ENCODE results near the gene NR4A2.

Gene NR4A2

GRCh38 chr2:156332534-156333273 is at the start of gene NR4A2:
NR4A2 (minus strand) TSS chr2:156332721; CDS start chr2:156330186, 2,535 bp downstream.
- peak; percentile 86 for DNase-seq

DNA sequence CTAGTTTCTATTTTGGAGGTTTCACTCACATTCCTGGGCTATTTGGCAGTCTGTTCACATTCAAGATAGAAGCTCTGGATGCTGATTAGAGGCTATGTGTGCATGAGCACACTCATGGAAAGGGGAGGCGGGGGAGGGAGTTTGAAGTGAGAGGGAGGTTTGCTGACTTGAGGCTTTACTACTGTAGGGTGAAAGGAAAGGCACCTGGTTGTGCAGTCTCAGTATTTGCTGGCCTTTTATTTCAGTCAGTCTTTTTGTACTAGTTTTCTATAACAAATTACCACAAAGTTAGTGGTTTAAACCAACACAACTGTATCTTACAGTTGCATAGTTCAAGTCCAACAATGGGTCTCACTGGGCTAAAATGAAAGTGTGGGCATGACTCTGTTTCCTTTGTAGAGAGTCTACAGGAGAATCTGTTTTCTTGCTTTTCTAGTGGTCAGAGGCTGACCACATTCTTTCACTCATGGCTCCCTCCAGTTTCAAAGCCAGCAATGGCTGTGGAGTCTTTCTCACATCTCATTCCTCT is 47.7 kb upstream of the NR4A2 start:
- DNase-seq: no peak

DNA sequence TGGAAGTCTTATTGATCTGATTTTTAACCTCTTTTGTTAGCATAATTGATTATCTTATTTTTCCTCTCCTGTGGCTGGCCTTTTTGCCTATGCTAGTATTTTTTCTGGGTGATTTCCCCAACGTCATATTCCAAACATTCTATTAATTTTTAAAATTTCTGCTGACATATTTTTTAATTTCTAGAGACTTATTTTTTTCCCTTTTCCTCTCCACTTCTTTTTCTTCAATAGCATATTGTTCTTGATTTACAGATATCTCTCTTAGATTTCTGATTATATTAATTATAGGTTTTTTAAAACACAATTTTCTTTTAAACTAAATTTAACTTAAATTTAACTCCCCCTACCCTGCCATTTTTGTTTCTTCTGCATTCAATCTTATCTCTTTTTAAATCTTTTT is 47.2 kb upstream of the NR4A2 start:
- DNase-seq: no peak

DNA sequence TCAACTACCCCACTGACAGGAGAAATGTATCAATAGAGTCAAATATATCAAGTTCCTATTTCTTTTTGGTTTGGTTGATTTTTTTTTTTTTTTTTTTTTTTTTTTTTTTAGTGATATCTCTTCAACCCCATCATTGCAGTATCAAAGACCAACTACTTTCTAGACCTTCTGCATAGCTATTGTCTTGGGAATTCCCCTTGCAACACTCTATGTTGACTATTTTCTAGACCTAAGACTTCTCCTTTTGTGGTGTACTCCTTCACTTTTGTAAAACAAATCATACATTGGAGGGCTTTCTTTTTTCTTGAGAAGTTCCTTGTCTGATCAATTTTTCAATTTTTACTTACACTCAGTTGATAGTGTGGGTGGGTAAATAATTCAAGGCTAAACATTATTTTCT is 46.5 kb upstream of the NR4A2 start:
- no peak for DNase-seq

GRCh38 chr2:156366753-156367152 is 34.2 kb upstream of the NR4A2 start:
- DNase-seq: no peak

- no peak for DNase-seq
These were observed 30.6 kb upstream of the NR4A2 start for GRCh38 chr2:156363141-156363540.

DNA sequence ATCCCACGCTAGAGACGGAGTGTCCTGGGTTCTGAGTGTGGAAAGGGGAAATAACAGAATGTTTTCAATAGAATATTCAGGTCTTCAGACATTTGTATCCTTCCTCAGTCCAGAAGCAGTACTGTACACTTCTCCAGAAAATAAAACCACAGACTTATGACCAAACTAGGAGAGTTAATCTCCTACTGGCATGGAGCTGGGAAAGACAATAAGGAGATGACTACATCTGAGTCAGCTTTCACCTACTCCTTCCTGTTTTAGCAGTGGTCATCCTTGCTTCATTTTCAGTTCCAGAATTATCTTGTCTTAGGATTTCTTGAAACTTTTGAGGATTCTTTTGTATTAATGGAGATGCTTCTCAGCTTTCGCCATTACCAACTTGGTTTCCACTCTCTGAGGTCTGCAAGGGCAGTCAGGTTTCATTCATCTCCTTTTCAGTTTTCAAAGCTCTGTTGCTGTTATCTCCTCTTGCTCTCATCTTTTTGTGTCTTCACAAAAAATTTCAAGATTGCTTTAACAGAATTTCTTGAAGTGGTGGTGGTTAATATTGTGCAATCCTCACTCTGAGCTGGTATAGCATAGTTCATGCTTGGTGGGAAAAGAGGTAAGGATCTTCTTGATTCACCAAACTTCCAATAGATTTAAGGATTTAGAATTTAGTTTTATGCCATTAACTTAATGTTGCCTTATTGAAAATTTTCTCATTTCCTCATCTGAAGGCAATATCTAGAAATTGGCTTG is 23.7 kb upstream of the NR4A2 start:
- DNase-seq: no peak

GRCh38 chr2:156352911-156353310 is 20.4 kb upstream of the NR4A2 start:
- no peak for DNase-seq

DNA sequence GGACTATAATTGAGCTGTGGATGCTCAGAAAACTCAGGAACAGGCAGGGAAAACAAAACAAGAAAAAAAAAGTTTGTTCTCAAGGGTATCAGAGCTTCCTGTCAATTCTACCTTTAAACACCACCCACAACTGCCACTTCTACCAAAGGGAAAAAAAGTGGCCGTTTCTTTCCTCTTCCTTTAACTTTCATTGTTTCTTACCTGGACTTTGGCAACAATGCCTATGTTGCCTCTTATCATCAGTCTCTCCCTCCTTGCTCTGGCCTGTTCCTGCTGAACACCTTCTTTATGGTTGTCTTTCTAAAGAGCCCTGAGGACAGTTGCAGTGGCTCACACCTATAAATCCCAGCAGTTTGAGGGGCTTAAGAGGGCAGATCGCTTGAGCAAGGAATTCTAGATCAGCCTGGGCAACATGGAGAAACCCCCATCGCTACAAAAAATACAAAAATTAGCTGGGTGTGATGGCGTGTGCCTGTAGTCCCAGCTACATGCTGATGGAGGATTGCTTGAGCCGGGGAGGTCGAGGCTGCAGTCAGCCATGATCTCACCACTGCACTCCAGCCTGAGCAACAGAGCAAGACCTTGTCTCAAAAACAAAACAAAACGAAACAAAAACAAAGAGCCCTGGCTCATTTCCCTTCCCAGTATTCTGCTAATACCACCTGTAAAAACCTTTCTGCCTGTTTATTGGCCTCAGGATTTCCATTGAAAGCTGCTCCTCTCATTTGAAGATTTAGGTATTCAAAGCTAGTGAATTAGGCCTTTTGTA is 18.0 kb upstream of the NR4A2 start:
- DNase-seq: no peak

GRCh38 chr2:156349605-156350004 is 17.1 kb upstream of the NR4A2 start:
- DNase-seq: no peak

- DNase-seq: no peak
These were observed 16.6 kb upstream of the NR4A2 start for GRCh38 chr2:156349161-156349560.

GRCh38 chr2:156347431-156347830 is 14.9 kb upstream of the NR4A2 start:
- DNase-seq: no peak

DNA sequence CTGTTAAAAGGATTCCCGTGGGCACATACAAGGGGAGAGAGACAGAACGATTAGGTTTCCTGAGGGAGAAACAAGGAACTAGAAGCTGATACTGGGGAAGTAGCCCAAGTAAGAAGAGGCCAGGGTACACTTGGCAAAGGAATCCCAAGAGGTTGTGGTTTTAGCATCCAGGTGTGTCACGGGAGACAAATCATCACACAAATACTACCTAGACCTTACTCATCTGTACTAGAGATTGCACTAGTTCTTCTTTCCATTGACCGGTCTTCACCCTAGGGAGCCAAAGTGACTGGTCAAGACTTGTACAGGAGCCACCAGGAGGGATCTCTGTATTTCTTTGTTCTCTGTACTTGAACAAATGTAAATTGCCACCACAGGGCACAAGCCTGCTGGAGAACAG is 14.2 kb upstream of the NR4A2 start:
- DNase-seq: no peak

DNA sequence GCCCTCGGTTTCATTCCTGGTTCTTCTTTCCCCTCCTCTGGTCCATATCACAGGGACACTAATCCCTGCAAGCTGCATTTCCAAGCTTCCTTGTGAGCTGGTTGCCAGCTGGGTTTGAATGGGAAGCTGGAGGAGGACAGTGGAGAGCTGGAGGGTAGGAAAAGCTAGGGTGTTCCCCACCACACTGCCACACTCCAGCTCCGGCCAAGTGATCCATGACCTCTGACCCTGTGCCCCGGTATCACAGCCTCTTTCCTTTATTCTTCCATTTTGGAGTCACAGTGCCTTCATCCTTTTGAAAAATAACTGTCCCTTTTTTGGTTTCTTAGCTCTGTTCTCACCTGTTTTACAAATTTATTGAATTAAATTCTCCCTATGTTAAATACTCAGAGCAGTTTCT is 13.1 kb upstream of the NR4A2 start:
- DNase-seq: no peak

DNA sequence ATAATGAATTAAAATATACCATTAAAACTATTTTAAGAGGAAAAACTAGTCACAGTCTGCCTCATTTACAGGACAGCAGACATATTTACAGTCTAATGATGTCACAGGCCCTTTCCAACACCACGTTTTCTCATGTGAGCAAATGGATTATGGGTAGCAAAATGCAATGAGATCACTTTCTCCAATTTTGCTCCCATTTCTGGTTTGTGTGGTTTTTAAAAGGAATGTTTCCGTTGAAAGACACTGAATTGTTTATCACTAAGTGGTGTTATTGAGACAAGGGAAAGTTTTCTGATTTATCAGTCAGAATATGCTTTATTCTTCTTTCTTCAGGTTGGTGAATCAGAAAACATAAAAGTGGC is 11.4 kb upstream of the NR4A2 start:
- DNase-seq: no peak

DNA sequence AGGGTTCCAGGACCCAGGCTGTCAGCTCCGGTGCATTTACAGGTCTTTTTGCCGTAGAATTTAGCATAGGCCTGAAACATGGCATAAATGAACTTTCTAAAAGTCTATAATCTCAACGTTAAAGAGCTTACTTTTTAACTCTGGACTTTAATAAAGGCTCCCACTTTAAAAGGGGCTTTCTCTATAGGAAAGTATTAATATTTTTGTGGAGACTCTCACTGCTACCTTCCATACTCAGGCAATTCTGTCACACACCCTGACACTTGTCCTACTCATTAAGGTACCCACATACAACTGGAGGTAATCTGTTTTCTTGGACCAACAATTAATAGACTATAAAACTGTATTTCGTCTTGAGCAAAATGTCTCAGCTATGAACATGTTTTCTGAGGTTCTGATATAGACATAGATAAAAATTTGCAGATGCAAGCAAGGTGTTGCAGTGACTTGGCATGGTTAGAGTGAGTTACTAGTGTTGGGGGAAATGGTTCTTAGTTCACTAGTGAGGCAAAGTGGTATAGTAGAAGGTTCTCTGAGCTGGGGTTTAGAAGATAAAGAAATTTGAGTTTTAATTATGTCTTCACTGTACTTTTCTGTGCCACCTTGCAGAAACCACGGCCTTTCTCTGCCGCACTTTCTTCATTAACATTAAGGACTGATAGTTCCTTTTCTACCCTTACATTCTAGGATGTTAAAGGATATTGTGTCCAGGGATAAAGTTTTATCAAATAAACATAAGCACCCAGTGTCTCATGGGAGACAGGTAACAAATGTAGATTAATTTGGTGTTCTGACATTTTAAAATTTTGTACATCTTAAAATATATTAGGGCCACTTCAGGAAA is 10.8 kb upstream of the NR4A2 start:
- no peak for DNase-seq

DNA sequence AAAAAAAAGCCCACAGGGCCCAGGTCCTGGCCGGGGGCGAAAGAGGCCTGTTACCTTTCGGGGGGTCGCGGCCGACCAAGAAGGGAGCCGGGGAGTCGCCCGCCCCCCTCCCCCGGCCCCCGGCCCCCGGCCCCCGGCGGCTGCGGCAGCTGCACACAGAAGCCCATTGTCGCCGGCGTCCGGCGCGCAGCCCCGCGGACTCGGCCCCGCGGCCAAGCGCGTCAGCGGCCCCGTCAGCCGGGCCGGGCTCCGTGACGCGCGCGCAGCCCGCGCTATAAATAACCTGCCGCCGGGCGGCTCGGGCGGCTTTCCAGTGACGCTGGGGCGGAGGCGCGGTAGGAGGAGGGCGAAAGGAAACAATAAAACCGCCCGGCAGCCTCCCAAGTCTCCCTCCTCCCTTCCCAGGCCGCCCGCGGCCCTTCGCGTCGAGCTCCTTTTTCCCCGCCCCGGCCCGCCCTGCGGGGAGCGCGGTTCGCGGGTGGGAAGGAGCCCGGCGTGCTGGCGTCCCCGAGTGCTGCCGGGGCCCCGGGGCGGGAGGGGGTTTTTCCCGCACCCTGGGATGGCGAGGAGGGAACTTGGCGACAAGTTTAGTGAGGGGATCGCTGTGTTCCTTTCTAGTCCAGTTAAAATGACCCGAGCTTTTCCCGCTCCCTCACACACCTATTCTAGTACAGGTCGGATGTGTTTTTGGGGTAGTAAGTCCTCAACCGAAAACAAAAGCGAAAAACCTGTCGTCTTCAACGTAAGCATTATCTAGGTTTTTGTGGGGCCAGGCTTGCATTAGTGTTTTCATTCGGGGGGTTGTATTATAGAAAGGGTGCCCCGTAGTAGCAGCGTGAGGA is 10.0 kb upstream of the NR4A2 start:
- peak; percentile 82 for DNase-seq

DNA sequence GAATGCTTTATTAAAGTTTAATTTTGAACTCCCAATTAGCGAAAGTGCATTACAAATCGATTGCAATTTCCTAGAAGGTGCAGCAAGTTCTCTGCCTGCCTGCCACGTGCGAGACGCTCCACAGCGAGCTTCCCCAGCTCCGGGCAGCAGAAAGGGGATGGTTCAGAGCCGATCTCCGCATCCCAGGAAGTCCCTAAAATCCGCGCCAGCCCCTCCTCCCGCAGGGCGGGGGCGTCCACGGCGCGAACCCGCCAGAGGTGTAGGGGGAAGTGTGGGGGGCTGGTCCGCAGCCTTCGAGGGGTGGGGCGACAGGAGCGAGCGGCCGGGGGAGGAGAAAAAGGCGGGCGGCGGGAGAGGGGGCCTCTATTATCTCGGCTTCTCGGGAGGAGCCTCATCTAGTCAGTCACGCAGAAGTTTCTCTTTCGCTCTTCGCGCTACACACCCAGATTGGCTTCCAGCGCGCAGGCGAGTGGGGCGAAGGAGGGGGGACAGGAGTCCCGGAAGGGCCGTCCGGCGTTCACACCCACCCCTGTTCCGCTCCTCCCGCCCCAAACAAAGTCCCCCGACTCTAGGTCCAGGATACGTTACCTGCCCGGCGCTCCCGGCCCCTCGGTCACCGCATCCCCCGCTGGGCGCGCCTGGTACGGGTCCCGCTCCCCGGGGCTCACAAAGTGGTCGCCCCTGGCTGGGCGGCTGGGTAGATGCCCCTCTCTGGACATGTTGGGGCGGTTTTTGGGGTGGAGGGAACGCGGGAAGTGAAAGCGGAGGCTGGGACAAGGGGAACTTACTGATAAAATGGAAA is 9.1 kb upstream of the NR4A2 start:
- DNase-seq: peak; percentile 76

DNA sequence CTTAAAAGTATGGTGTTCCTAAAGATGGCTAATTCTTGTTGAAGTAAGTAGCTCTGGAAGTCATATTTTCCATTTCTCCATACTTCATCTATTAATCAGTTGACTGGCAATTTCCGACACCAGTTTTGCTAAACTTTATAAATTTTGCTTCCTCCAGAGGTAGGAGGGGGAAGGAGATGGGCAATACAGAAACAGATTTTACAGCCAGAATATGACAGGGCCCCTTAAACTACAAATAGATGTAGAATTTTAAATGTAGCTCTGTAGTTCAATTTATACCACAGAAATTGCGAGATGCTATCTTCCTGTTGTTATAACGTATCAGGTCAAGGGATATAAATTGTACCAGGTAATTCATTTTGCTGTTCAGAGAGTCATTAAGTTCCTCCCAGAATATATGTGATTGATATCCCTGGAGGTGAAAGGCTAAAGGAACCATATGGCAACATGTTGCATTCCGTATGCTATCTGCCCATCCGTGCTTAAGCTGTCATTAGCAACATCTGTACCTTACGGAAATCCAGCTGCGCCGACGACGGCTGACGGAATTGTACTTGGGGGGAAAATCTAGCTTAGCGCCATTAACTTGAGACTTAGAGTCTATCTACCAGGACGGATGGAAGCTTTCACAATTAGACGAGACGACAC is 8.4 kb upstream of the NR4A2 start:
- DNase-seq: peak; percentile 73

DNA sequence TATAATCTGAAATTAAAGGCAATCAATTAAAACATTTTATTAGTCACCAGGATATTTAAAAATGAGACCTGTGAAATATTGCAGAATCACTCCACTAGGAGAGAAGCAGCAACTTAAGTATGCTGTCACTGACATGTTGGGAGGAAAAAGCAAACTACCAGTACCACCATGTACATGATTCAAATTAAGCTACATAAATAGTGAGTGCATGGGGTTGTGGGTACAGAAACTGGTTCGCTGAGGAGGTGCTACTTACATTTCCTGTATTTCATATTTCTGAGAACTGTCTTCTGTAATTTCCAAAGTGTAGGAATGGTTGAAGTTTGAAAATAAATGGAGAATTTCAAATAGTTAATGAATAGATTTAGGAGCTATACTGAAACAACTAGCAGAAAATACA is 7.9 kb upstream of the NR4A2 start:
- DNase-seq: no peak
